HG03196 (cell line): Measurements from ENCODE around the gene LDLRAD3.

ENCODE experiments used
- ATAC-seq: cut with Tn5 transposase; IDR thresholded peaks from one replicate; pipeline ENCODE4 v1.9.1; 2021; ENCODE audit not compliant: unreplicated experiment

Gene LDLRAD3

GRCh38 chr11:36126678-36127077 lies 182.8 kb downstream of the LDLRAD3 start:
- ATAC-seq: no peak

GRCh38 chr11:36127550-36127949 lies 183.7 kb downstream of the LDLRAD3 start:
- no peak for ATAC-seq

GRCh38 chr11:36129955-36130354 lies 186.1 kb downstream of the LDLRAD3 start:
- no peak for ATAC-seq

GRCh38 chr11:36130401-36130800 lies 186.5 kb downstream of the LDLRAD3 start:
- ATAC-seq: no peak

- no peak for ATAC-seq
Measured at GRCh38 chr11:36131721-36132397, 188.0 kb downstream of the LDLRAD3 start.

- no peak for ATAC-seq
Measured at GRCh38 chr11:36132940-36133339, 189.1 kb downstream of the LDLRAD3 start.

- no peak for ATAC-seq
Measured at GRCh38 chr11:36135076-36135475, 191.2 kb downstream of the LDLRAD3 start.

GRCh38 chr11:36139767-36140166 lies 195.9 kb downstream of the LDLRAD3 start:
- no peak for ATAC-seq

GRCh38 chr11:36141196-36141953 lies 197.5 kb downstream of the LDLRAD3 start:
- no peak for ATAC-seq

GRCh38 chr11:36141956-36142355 lies 198.1 kb downstream of the LDLRAD3 start:
- ATAC-seq: no peak

- no peak for ATAC-seq
Measured at GRCh38 chr11:36142439-36142838, 198.6 kb downstream of the LDLRAD3 start.

GRCh38 chr11:36142879-36143278 lies 199.0 kb downstream of the LDLRAD3 start:
- no peak for ATAC-seq

GRCh38 chr11:36146437-36146836 lies 202.6 kb downstream of the LDLRAD3 start:
- no peak for ATAC-seq

GRCh38 chr11:36147491-36147890 lies 203.6 kb downstream of the LDLRAD3 start:
- no peak for ATAC-seq

GRCh38 chr11:36148701-36149100 lies 204.8 kb downstream of the LDLRAD3 start:
- ATAC-seq: no peak

- ATAC-seq: peak; percentile 88
Measured at GRCh38 chr11:36149538-36150242, 205.8 kb downstream of the LDLRAD3 start.

GRCh38 chr11:36150986-36151385 lies 207.1 kb downstream of the LDLRAD3 start:
- ATAC-seq: no peak

GRCh38 chr11:36151933-36152580 lies 208.2 kb downstream of the LDLRAD3 start:
- no peak for ATAC-seq

- ATAC-seq: no peak
Measured at GRCh38 chr11:36153551-36153950, 209.7 kb downstream of the LDLRAD3 start.

- ATAC-seq: no peak
Measured at GRCh38 chr11:36155124-36155561, 211.3 kb downstream of the LDLRAD3 start.

- ATAC-seq: no peak
Measured at GRCh38 chr11:36155770-36156160, 211.9 kb downstream of the LDLRAD3 start.
